ENCODE measurements around the gene CROCC.

DNA sequence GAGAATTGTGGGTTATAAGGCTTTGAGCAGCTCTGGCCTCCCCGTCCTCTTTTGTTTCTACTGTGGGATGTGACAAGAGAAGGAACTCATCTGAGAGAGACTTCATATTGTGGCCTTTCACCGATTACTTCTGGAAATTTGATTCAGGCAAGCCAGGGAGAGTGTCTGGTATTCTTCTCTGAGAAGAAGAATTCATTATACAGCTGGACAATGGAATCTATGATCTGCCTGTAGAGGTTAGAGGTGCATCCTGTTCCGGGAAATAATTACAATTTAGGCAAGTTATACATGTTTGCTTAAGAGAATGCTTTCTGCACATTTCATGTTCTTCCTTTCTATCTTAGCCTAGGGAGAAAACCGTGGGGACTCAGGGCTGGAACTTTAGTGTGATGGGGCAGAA lies 38.7 kb upstream of the CROCC start:
- no peak for TF ChIP-seq POLR2AphosphoS5 (IDR thresholded peaks at IDR 0.05; ENCODE audit: low read depth, low read length)
- TF ChIP-seq, protein P1, sequence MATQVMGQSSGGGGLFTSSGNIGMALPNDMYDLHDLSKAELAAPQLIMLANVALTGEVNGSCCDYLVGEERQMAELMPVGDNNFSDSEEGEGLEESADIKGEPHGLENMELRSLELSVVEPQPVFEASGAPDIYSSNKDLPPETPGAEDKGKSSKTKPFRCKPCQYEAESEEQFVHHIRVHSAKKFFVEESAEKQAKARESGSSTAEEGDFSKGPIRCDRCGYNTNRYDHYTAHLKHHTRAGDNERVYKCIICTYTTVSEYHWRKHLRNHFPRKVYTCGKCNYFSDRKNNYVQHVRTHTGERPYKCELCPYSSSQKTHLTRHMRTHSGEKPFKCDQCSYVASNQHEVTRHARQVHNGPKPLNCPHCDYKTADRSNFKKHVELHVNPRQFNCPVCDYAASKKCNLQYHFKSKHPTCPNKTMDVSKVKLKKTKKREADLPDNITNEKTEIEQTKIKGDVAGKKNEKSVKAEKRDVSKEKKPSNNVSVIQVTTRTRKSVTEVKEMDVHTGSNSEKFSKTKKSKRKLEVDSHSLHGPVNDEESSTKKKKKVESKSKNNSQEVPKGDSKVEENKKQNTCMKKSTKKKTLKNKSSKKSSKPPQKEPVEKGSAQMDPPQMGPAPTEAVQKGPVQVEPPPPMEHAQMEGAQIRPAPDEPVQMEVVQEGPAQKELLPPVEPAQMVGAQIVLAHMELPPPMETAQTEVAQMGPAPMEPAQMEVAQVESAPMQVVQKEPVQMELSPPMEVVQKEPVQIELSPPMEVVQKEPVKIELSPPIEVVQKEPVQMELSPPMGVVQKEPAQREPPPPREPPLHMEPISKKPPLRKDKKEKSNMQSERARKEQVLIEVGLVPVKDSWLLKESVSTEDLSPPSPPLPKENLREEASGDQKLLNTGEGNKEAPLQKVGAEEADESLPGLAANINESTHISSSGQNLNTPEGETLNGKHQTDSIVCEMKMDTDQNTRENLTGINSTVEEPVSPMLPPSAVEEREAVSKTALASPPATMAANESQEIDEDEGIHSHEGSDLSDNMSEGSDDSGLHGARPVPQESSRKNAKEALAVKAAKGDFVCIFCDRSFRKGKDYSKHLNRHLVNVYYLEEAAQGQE (IDR thresholded peaks at IDR 0.05; ENCODE audit: insufficient read depth in 1 of 2, low read depth in 2 of 2, low read length in 2 of 2): no peak
- no peak for TF ChIP-seq TAF1 (IDR thresholded peaks at IDR 0.05; ENCODE audit: borderline replicate concordance, insufficient read depth, low read length)

Data from PFSK-1 (cell line).